ENCODE data around the gene FLT3. TPM values are rescaled to one million over a fixed set of nuclear protein-coding genes. Genes with fewer than 3 reads are reported as not detected.

FLT3 gene
- polyA plus RNA-seq, 2 of the 4 experiments (the other 2 are of a cell fraction), result not detected

DNA sequence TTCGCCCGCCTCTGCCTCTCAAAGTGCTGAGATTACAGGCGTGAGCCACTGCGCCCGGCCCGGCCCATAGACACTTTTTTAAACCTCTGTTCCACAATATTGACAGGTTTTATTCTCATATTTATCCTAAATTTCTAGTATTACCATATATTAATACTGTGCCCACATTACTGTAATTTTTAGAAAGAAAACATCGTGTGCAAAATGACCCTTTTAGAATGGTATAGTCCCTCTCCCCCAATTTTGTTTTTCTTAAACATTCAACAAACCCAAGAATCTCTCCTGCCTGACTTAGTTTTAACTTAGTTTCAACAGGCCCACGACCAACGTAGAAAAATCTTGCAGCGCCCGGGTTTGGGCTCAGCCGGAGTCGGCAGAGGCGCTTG lies 140.4 kb downstream of the FLT3 start:
- DNase-seq (ENCODE audit: low read depth in 1 of 2, low spot score in 1 of 2), result no peak
- Histone ChIP-seq H3K4me2 (peak overlapping the region; percentile 99), H3K4me1 (peaks cover 17% of the 10 kb centered on the region), H3K9me3 (no peaks in the 10 kb centered on the region), H3K4me3 (peak overlapping the region; percentile 58), H3K27ac (peak overlapping the region; percentile 64 to 86)
- no peak for ATAC-seq
- TF ChIP-seq GATA3 (IDR thresholded peaks at IDR 0.05; ENCODE audit: borderline replicate concordance), result no peak
- TF ChIP-seq HOXA7 (CRISPR knock-in tag; IDR thresholded peaks at IDR 0.05), result no peak
- TF ChIP-seq KDM5A (IDR thresholded peaks at IDR 0.05), result no peak
- TF ChIP-seq CBX2 (IDR thresholded peaks at IDR 0.05; ENCODE audit: borderline replicate concordance, low read depth), result no peak
- no peak for TF ChIP-seq RFX5 (IDR thresholded peaks at IDR 0.05)
- no peak for TF ChIP-seq CEBPB (IDR thresholded peaks at IDR 0.05)
- no peak for TF ChIP-seq JUN (IDR thresholded peaks at IDR 0.05)
- no peak for TF ChIP-seq EP300 (IDR thresholded peaks at IDR 0.05)
- TF ChIP-seq RNF2 (IDR thresholded peaks at IDR 0.05; ENCODE audit: borderline replicate concordance, low read depth), result no peak
- TF ChIP-seq FOSL2 (IDR thresholded peaks at IDR 0.05), result no peak
- no peak for TF ChIP-seq FOSL2 (CRISPR knock-in tag; IDR thresholded peaks at IDR 0.05)
- no peak for TF ChIP-seq NR3C1 (IDR thresholded peaks at IDR 0.05)
- WGBS (ENCODE audit: missing lambda C conversion rate), result 45% methylated on average over 14 of the region's 14 CpGs
- ChIA-PET POLR2A (interaction anchor here (0.7 kb wide), 1 partner anchor 130 kb away, joined by 3 read pairs; no protein-coding TSS in a partner anchor), CTCF (interaction anchor here (0.8 to 4.7 kb wide), 2 partner anchors 18 to 132 kb away, joined by 4 to 65 read pairs; no protein-coding TSS in a partner anchor)
- no peak for FAIRE-seq

DNA sequence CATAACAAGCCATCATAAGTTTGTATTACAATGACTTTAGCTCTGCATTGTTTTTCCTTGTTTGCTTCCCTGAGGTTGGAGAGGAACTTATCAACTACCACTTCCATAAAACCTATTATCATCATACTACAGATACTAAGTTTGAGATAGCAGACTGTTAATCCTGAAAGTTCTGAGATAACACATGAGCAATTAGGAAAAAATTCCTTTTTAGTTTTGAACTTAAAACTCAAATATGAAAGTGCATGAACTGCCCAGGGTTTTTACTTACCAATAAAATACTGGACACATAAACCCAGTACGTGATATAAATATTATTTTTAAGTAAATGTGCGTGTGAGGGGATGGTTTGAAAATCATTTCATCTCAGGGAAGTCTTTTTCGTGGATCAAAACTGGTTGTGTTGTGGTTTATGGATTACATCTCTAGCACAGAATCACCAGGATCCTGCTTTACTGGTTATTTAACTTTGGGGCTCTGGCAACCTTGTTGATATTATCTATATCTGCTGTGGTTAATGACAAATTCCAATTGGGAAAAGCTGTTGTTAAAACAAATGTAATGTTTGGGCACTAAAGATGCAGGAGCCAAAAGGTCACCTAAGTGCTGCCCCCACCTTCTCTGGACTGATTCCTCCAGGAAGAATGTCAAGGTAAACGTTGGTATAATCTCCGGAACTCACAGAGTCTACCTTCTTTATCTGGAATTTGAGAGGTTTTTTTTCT lies 143.6 kb downstream of the FLT3 start:
- Histone ChIP-seq H3K27ac (no peak overlapping the region), H3K4me1 (peaks cover 16% of the 10 kb centered on the region), H3K9me3 (no peaks in the 10 kb centered on the region), H3K4me3 (no peak overlapping the region), H3K4me2 (no peak overlapping the region)
- no peak for TF ChIP-seq HOXB5 (CRISPR knock-in tag; IDR thresholded peaks at IDR 0.05)
- no peak for TF ChIP-seq E2F6 (IDR thresholded peaks at IDR 0.05; ENCODE audit: borderline replicate concordance, low read depth)
- no peak for TF ChIP-seq EHF (CRISPR knock-in tag; IDR thresholded peaks at IDR 0.05)
- TF ChIP-seq CBX2 (IDR thresholded peaks at IDR 0.05; ENCODE audit: borderline replicate concordance, low read depth), result no peak
- TF ChIP-seq POLR2A (IDR thresholded peaks at IDR 0.05; ENCODE audit: low read length), result no peak
- no peak for TF ChIP-seq ZC3H11A (IDR thresholded peaks at IDR 0.05)
- TF ChIP-seq SMC3 (IDR thresholded peaks at IDR 0.05), result no peak
- no peak for TF ChIP-seq RCOR1 (IDR thresholded peaks at IDR 0.05; ENCODE audit: low read depth, low read length)
- TF ChIP-seq HEYL (CRISPR knock-in tag; IDR thresholded peaks at IDR 0.05), result no peak
- TF ChIP-seq HDAC2 (IDR thresholded peaks at IDR 0.05), result no peak
- TF ChIP-seq ZFP36 (IDR thresholded peaks at IDR 0.05; ENCODE audit: borderline replicate concordance, partially characterized antibody), result no peak
- TF ChIP-seq RAD21 (conservative IDR thresholded peaks at IDR 0.05 in 1 of 2, IDR thresholded peaks at IDR 0.05 in 1 of 2), result no peak
- TF ChIP-seq MAFK (IDR thresholded peaks at IDR 0.05; ENCODE audit: partially characterized antibody), result no peak
- no peak for TF ChIP-seq MAZ (IDR thresholded peaks at IDR 0.05; ENCODE audit: borderline replicate concordance, low read depth, low read length)
- TF ChIP-seq EHMT2 (IDR thresholded peaks at IDR 0.05; ENCODE audit: low read depth), result no peak
- TF ChIP-seq TFCP2L1 (CRISPR knock-in tag; IDR thresholded peaks at IDR 0.05), result no peak
- TF ChIP-seq, protein P1, sequence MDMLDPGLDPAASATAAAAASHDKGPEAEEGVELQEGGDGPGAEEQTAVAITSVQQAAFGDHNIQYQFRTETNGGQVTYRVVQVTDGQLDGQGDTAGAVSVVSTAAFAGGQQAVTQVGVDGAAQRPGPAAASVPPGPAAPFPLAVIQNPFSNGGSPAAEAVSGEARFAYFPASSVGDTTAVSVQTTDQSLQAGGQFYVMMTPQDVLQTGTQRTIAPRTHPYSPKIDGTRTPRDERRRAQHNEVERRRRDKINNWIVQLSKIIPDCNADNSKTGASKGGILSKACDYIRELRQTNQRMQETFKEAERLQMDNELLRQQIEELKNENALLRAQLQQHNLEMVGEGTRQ (IDR thresholded peaks at IDR 0.05), result no peak
- DNase-seq (ENCODE audit: low read depth in 1 of 2, low spot score in 1 of 2) (no peak), FAIRE-seq (no peak), ATAC-seq (no peak)
- WGBS (ENCODE audit: missing lambda C conversion rate), result 56% methylated on average over 5 of the region's 5 CpGs
- ChIA-PET CTCF (interaction anchor here (0.7 to 6.9 kb wide), 4 partner anchors 30 to 581 kb away, joined by 3 to 132 read pairs (median 4); no protein-coding TSS in a partner anchor), POLR2A (no interaction called here)

Data from A549 (cell line).